Measurements from ENCODE around the gene MAPRE3.

DNA sequence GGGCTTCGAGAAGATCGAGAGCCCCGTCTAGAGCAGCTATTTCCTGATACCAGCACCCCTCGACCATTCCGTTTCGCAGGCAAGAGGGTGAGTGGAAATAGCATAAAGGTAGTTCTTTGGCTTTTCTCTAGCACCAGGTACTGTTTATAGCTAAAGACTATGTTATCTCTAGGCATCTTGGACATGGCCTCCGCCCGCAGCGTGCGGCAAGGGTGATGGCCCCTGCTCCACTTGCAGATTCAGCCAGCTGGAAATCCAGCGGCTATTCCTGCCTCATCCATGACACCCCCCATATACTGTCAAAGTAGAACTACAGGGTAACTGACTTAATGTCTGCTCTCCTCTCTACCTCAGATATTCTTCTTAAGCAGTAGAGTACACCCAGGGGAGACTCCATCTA lies 84.3 kb downstream of the MAPRE3 start:
- no peak for TF ChIP-seq YY1 (IDR thresholded peaks at IDR 0.05; ENCODE audit: insufficient read depth, insufficient read length)
- no peak for TF ChIP-seq ZNF274 (IDR thresholded peaks at IDR 0.05; ENCODE audit: low read depth, low read length)

Measured in NT2/D1 (cell line).